Spinal cord (tissue), 10 donors: Measurements from ENCODE around the gene PPP1R3E. TPM values are rescaled to one million over a fixed set of nuclear protein-coding genes. Genes with fewer than 3 reads are reported as not detected.
A peak's percentile ranks its signal among the peaks of the same experiment; 100 is the strongest.

ENCODE experiments used
- DNase-seq, 6 donors: peaks; one replicate each; pipeline versions ENCODE4 v3.0.0 to v3.0.0-alpha.2; 2013 to 2015; ENCODE audit warnings: low spot score in 6 of 6, low read depth in 4 of 6
- H3K27ac ChIP-seq: one replicate; pipeline ENCODE4 v1.5.1; 2013; ENCODE audit warnings: low read depth, low read length, control low read depth
- H3K27me3 ChIP-seq: one replicate; pipeline ENCODE4 v1.6.1; 2013; ENCODE audit warnings: low read length; ENCODE audit not compliant: control insufficient read depth, insufficient read depth
- H3K36me3 ChIP-seq: one replicate; pipeline ENCODE4 v1.6.1; 2013; ENCODE audit warnings: low read length; ENCODE audit not compliant: control insufficient read depth, insufficient read depth
- H3K4me1 ChIP-seq: one replicate; pipeline ENCODE4 v1.6.1; 2013; ENCODE audit warnings: low read length; ENCODE audit not compliant: control insufficient read depth, insufficient read depth
- H3K4me3 ChIP-seq: one replicate; pipeline ENCODE4 v1.5.1; 2013; ENCODE audit warnings: low read depth, low read length, control low read depth
- H3K9me3 ChIP-seq: one replicate; pipeline ENCODE4 v1.6.1; 2013; ENCODE audit warnings: low read length; ENCODE audit not compliant: control insufficient read depth, insufficient read depth
- WGBS: methylation state at CpG from one replicate; pipeline ENCODE4 v1.1.5; 2013; ENCODE audit warnings: missing lambda C conversion rate; ENCODE audit not compliant: insufficient coverage; 5-methylcytosine and 5-hydroxymethylcytosine counted together
- polyA plus RNA-seq, 2 donors: library from polyadenylated mRNA; unstranded; fragments of 120-200 nt; gene quantifications; one replicate each; pipeline ENCODE4 v1.2.1, GENCODE V29; 2013; ENCODE audit not compliant: insufficient read length in 2 of 2
- total RNA-seq, 2 donors: library from RNA; depleted of rRNA in 1 of 2; stranded (reverse); fragments of 120-200 nt in 1 of 2; fragments of >200 nt in 1 of 2; gene quantifications; one replicate each; pipeline versions ENCODE4 v1.2.3 to v1.2.4, GENCODE V29; 2013 to 2014
- donor health status: healthy.

Gene PPP1R3E
- total and polyA plus RNA-seq, 4 donors = 11.3 to 37.2 (median 23.2) TPM

DNA sequence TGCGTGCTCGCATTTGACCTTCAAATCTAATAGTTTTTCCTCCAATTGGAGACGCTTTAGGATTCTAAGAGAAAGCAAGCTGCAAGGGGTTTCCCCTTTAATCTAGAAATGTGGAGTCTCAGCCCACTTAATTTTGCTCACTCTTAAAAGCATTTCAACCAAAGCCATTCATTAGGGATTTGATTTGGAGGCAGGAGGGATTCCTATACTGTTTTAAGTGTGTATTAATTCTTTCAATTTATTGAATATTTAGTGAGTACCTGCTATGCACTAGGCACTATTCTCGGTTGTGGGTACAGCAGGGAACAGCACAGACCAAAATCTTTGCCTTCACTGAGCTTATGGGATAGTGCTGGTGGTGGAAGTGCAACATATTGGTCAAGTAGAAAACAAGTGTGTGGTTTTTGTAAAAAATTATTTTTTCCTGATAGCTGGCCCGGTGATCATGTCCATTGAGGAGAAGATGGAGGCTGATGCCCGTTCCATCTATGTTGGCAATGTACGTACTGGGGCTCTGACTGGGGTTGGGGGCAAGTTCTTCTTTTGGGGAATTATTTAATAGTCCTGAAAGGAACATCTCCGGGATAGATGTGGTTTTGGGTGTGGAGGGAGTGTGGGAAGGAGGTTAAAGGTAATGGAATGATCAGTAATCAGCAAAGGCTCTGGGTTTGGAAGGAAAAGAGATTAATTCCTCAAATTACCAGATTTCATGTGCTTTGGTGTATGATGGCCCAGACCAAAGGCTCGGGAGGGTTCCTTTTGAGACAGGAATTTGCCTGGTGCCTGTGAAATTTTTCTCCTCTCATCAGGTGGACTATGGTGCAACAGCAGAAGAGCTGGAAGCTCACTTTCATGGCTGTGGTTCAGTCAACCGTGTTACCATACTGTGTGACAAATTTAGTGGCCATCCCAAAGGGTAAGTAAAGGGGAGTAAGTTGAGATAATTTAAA is 20.2 kb upstream of the PPP1R3E start:
- Histone ChIP-seq H3K4me3 (peak overlapping the region; percentile 64), H3K9me3 (no peaks in the 10 kb centered on the region), H3K36me3 (peaks cover 30% of the 10 kb centered on the region), H3K27ac (peak overlapping the region; percentile 70), H3K27me3 (no peaks in the 10 kb centered on the region), H3K4me1 (peaks cover 22% of the 10 kb centered on the region)
- 49% methylated on average over 5 of the region's 10 CpGs for WGBS
- no peak for DNase-seq

DNA sequence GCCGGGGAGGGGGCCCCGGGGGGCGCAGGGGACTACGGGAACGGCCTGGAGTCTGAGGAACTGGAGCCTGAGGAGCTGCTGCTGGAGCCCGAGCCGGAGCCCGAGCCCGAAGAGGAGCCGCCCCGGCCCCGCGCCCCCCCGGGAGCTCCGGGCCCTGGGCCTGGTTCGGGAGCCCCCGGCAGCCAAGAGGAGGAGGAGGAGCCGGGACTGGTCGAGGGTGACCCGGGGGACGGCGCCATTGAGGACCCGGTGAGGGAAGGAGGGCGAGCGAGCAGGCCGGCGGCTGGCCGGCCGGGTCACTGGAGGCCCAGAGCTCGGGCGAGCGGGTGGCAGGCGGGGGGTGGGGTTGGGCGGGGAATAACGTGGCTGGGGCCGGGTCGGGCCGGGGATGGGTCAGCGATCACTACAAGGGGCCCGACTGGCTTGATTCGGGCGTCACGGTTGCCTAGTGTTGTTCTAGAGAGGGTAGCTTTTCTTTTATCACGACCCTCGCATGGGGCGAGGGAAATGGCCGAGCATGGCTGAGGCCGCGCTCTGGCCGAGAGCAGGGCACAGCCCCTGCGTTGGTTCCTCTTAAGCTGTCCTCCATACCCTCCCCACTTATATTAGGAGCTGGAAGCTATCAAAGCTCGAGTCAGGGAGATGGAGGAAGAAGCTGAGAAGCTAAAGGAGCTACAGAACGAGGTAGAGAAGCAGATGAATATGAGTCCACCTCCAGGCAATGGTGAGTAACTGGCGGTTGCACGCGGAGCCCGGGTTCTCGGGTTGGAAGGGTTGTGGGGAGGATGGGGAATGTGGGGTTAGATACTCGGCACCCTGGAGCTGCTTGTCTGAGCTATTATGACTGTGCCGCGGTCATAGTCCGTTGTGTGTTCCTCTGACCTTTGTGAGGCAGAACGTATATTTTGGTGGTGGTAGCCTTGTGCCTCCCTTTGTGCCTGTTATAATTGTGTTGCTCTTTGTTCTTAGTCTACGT is 19.2 kb upstream of the PPP1R3E start:
- DNase-seq = peak in 2 of 6 donors; percentile 59 to 67
- Histone ChIP-seq H3K9me3 (no peaks in the 10 kb centered on the region), H3K36me3 (peaks cover 31% of the 10 kb centered on the region), H3K27ac (peak overlapping the region; percentile 70), H3K4me3 (peak overlapping the region; percentile 64), H3K27me3 (no peaks in the 10 kb centered on the region), H3K4me1 (peaks cover 22% of the 10 kb centered on the region)
- WGBS = under 1% methylated on average over 25 of the region's 64 CpGs

DNA sequence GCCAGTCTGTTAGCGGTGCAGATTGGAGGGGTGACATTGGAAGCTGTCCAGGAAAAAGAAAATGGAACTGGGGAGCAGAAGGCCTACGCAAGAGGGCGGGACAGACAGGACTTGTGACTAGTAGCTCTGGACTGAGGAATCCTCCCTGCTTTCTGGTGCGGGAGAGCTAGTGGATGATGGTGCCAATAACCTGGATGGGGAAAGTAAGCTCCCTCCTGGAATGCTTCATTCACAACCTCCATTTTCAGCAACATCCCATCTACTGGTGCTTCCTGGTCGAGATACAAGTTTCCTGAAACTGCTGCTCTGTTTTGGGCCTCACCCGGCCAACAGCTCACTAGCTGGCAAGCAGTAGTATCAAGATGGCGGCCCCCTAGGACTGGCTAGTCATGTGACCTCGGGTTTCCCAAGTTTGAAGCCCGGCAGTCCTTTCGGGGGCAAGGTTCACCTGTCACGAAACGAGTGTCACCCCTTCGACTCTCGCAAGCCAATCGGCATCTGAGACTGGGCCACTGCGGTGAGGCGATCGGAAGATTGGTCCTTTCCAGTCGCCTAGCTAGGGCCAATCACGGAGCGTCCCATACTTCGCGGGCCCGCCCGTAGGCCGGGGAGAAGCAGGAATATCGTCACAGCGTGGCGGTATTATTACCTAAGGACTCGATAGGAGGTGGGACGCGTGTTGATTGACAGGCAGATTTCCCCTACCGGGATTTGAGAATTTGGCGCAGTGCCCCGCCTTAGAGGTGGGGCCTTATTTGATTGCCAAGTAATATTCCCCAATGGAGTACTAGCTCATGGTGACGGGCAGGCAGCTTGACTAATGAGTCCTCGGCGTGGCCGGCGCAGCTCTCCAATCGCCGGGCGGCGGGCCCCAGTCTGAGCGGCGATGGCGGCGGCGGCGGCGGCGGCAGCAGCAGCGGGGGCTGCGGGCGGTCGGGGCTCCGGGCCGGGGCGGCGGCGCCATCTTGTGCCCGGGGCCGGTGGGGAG is 18.2 kb upstream of the PPP1R3E start, which contains the start of gene PABPN1:
PABPN1 (plus strand) TSS at position 874 of the 988 bp plus-strand sequence; CDS start at position 887, 13 bp downstream.
- Histone ChIP-seq H3K27me3 (no peaks in the 10 kb centered on the region), H3K27ac (peak within 1 kb of the TSS; percentile 99), H3K4me3 (peak within 1 kb of the TSS; percentile 66), H3K36me3 (peaks cover 31% of the 10 kb centered on the region), H3K4me1 (peaks cover 22% of the 10 kb centered on the region), H3K9me3 (no peaks in the 10 kb centered on the region)
- DNase-seq = peak; percentile 99 to 100 (median 100)
- WGBS = 3% methylated on average over 59 of the region's 63 CpGs

DNA sequence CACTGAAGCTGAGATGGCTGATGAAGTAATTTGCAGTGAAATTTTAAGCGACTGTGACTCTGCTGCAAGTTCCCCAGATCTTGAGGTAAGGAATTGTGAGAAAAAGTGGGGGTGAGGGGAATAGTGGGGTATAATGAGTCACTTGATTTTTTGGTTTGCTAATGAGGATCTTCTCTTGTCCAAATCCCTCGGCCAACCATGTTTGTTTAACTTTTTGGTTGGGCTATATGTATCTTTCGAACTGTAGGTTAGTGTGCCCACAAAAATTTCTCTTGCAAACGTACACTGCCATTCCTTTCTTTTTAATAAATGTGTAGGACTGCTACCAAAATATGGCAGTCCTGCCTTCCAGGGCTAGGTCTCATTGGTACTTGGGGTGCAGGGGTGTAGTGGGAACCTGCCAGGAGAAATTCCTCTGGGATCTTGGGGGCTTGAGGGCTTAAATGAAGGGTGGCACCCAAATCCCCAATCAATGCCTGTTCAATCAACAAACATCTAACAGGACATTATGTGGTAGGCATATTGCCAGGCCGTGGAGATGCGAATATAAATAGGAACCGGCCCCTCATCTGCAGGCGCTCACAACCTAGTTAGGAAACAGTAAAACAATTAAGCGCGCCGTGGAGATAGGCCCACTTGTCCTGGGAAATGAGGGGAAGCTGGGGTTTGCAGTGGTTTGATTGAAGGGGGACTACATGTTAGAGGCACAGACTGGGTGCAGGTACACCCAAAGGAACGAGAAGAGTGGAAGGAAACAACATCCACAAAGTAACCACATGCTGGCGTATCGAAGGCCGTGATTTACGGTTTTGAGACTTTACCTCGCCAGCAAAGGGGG is 17.3 kb upstream of the PPP1R3E start:
- peak overlapping the region; percentile 99 for H3K27ac ChIP-seq
- H3K36me3 ChIP-seq = peaks cover 23% of the 10 kb centered on the region
- H3K9me3 ChIP-seq = no peaks in the 10 kb centered on the region
- DNase-seq = peak in 1 of 6 donors; percentile 19
- no peaks in the 10 kb centered on the region for H3K27me3 ChIP-seq
- peaks cover 22% of the 10 kb centered on the region for H3K4me1 ChIP-seq
- WGBS = 87% methylated on average over 7 of the region's 17 CpGs
- peak overlapping the region; percentile 66 for H3K4me3 ChIP-seq

DNA sequence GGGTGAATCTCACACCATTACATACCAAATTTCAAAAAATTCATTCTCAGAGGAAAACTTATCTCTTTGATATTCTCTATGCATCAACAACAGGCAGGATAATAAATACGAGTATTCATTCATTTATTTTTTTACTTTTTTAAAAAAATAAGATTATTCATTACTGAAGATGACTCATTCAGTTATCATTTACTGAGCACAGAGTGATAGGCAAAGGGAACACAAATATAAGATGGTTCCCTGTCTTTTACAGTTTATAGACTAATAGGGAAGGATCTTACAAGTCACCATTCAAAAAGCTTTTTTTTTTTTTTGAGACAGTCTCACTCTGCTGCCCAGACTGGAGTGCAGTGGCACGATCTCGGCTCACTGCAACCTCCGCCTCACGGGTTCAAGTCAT is 13.6 kb upstream of the PPP1R3E start:
- WGBS = no CpG with 5 or more reads among the region's 5 CpGs

DNA sequence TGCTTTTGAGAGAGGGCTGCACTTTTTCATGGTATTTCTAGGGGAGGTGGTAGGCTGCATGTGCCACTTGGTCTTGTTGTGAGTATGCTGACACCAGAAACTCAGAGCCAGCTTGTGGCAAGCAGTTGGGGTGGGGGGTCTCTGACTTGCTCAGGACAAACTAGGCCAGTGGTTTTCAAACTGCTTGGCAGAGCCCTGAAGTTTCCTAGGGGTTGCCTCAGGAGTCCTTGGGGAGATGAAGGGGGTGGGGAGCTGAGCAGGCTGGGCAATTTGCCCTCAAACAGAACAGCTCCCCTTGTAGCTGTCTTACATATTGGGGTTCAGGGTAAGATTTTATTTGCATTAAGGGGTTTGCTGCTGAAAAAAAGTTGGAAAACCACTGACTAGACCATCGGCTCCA is 7.9 kb upstream of the PPP1R3E start:
- no peaks in the 10 kb centered on the region for H3K9me3 ChIP-seq
- no peak for DNase-seq
- H3K27ac ChIP-seq = no peak overlapping the region
- peaks cover 34% of the 10 kb centered on the region for H3K36me3 ChIP-seq
- 80% methylated on average over 1 of the region's 1 CpG for WGBS
- no peak overlapping the region for H3K4me3 ChIP-seq
- H3K27me3 ChIP-seq = no peaks in the 10 kb centered on the region
- peaks cover 36% of the 10 kb centered on the region for H3K4me1 ChIP-seq

More for the DNA sequence above, 13.6 kb upstream of the PPP1R3E start:
- Histone ChIP-seq H3K4me1 (peaks cover 10% of the 10 kb centered on the region), H3K4me3 (no peak overlapping the region), H3K27ac (no peak overlapping the region), H3K27me3 (no peaks in the 10 kb centered on the region), H3K9me3 (no peaks in the 10 kb centered on the region), H3K36me3 (peaks cover 5% of the 10 kb centered on the region)
- no peak for DNase-seq

DNA sequence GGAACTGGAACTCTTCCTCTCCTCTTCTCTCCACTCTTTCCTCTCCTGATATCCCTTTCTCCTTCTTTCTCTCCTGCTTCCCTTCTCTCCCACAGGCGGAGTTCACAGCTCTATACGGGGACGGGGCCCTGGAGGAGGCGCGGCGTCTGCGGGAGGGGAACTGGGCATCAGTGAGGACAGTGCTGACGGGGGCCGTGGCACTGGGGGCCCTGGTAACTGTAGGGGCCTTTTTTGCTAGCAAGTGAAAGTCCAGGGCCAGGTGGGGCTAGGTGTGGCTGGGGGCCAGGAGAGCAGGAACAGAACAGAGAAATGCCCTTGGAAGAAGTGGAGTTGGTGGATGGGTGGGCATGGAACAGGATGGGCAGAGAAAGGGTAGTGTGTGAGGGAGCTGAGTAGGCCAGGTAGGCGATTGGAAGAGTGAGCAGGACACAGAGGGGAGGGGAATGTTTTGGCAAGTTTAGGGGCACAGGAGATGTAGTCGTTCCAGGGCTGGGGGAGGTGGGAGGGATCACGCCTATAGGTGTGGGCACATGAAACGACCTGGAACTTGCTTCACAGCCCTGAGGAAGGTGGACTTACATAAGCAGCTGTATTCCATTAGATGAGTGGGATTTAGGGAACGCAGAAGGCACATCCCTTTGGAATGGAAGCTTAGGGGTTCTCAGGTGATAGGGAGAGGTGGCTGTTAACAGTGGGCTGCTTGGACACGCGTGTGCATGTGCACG is 6.2 kb upstream of the PPP1R3E start:
- no peak for DNase-seq
- Histone ChIP-seq H3K27ac (no peak overlapping the region), H3K4me3 (no peak overlapping the region), H3K4me1 (peaks cover 37% of the 10 kb centered on the region), H3K27me3 (no peaks in the 10 kb centered on the region), H3K9me3 (no peaks in the 10 kb centered on the region), H3K36me3 (peaks cover 34% of the 10 kb centered on the region)
- WGBS = 94% methylated on average over 17 of the region's 17 CpGs
